ENCODE results near the gene GNAT1. TPM values are rescaled to one million over a fixed set of nuclear protein-coding genes. Genes with fewer than 3 reads are reported as not detected.
"Not testable (repeated sequence)": the region's sequence is repeated elsewhere in the genome, so short reads cannot be mapped to it uniquely, and the experiment has no call there.

GNAT1 gene
- total RNA-seq, 4 donors from 2014 or later: not detected

DNA sequence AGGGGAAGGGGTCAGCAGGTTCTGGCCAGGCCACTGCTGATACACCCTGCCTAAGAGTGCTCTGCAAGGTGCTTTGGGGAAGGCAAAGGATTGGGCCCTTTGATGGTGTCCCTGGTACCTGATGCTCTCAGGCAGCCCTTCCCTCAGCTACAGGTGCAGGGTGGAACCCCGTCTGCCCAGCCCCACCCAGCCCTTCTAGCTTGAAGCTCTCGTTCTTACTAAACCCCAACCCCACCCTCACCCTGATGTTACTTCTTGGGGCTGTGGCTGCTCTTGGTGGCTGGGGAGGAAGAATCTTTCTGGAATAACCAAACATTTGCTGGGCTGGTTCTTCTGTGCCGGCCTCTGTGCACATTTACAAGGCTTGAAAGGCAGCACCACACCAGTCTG, 51.0 kb downstream of the GNAT1 start:
- Histone ChIP-seq H3K36me3 (peaks cover 0 to 16% of the 10 kb centered on the region in 2 donors), H3K9me3 (no peaks in the 10 kb centered on the region), H3K27ac (peak overlapping the region in 3 of 4 donors; percentile 84 to 100 (median 96)), H3K4me3 (no peak overlapping the region), H3K27me3 (no peaks in the 10 kb centered on the region), H3K4me1 (peaks cover 3 to 100% (median 90%) of the 10 kb centered on the region in 3 donors)
- TF ChIP-seq POLR2AphosphoS5 (IDR thresholded peaks at IDR 0.05) (no peak), POLR2A (IDR thresholded peaks at IDR 0.05) (no peak), EP300 (IDR thresholded peaks at IDR 0.05) (no peak)
- TF ChIP-seq, protein P1, sequence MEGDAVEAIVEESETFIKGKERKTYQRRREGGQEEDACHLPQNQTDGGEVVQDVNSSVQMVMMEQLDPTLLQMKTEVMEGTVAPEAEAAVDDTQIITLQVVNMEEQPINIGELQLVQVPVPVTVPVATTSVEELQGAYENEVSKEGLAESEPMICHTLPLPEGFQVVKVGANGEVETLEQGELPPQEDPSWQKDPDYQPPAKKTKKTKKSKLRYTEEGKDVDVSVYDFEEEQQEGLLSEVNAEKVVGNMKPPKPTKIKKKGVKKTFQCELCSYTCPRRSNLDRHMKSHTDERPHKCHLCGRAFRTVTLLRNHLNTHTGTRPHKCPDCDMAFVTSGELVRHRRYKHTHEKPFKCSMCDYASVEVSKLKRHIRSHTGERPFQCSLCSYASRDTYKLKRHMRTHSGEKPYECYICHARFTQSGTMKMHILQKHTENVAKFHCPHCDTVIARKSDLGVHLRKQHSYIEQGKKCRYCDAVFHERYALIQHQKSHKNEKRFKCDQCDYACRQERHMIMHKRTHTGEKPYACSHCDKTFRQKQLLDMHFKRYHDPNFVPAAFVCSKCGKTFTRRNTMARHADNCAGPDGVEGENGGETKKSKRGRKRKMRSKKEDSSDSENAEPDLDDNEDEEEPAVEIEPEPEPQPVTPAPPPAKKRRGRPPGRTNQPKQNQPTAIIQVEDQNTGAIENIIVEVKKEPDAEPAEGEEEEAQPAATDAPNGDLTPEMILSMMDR (IDR thresholded peaks at IDR 0.05): no peak
- no CpG with 5 or more reads among the region's 3 CpGs for WGBS, 2 donors (ENCODE audit: low coverage in 1 of 2)
- ATAC-seq: no peak

DNA sequence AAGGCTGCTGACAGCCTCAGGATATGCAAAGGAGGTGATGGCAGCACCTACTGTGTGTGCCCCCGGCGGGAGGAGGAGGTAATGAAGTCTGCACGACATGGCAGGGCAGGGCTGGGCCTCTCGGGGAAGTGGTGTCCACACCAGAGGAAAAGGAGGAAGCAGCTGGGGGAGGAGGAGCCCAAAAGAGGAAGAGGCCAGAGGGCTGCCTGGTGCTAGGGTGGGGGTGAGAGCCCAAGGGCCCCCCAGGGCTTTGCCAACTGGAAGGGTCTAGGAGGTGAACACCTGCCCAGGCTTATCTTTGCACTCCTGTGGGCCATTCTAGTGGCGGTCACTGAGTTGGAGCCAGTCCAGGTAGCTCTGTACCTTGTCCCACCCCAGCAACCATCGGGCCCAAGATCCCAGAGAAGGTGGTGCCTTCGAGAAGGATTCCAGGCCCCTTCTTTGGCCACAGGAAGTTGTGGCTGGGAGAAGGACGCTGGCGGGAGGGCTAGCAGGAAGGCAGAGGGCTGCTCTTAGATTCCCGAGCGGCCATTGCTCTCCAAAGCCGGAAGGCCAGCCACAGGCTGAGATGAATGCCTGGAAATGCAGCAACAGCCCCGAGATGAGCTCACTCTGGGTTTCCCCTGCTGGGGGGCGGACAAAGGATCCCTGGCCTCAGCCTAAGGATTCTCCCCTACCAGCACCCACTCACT, 51.6 kb downstream of the GNAT1 start:
- ATAC-seq: peak; percentile 34
- WGBS, 2 donors (ENCODE audit: low coverage in 1 of 2): 38% methylated on average over 4 of the region's 14 CpGs; no CpG with 5 or more reads in 1 of the 2 donors
- TF ChIP-seq EP300 (IDR thresholded peaks at IDR 0.05) (no peak), POLR2A (IDR thresholded peaks at IDR 0.05) (no peak), POLR2AphosphoS5 (IDR thresholded peaks at IDR 0.05) (no peak)
- TF ChIP-seq, protein P1 (IDR thresholded peaks at IDR 0.05): peak in 2 of 4 experiments; percentile 5 to 15
- Histone ChIP-seq H3K27ac (peak overlapping the region in 3 of 4 donors; percentile 84 to 100 (median 96)), H3K4me1 (peaks cover 3 to 100% (median 92%) of the 10 kb centered on the region in 3 donors), H3K9me3 (no peaks in the 10 kb centered on the region), H3K36me3 (peaks cover 0 to 21% of the 10 kb centered on the region in 2 donors), H3K27me3 (no peaks in the 10 kb centered on the region), H3K4me3 (peak overlapping the region in 1 of 2 donors; percentile 11)

DNA sequence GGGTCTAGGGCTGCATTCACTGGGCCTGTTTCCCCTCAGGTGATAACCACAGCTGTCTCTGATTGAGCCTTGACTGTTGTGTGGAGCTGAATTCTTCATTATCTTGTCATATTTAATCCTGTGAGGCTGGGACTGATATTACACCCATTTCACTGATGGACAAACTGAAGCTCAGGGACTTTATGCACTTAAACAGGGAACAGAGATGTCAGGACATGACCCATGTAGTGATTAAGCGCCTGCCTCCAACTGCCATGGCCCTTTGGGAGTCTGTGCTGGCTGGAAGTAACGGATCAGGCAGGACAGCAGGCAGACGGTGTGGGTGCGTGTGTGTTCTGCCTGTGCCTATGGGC, 52.1 kb downstream of the GNAT1 start:
- 75 to 76% methylated on average over 3 to 4 of the region's 4 CpGs for WGBS, 2 donors (ENCODE audit: low coverage in 1 of 2)
- Histone ChIP-seq H3K27ac (peak overlapping the region in 3 of 4 donors; percentile 84 to 100 (median 96)), H3K9me3 (no peaks in the 10 kb centered on the region), H3K4me1 (peaks cover 3 to 100% (median 90%) of the 10 kb centered on the region in 3 donors), H3K4me3 (peak overlapping the region in 1 of 2 donors; percentile 11), H3K36me3 (peaks cover 0 to 21% of the 10 kb centered on the region in 2 donors), H3K27me3 (no peaks in the 10 kb centered on the region)
- no peak for ATAC-seq
- TF ChIP-seq EP300 (IDR thresholded peaks at IDR 0.05): no peak
- TF ChIP-seq POLR2A (IDR thresholded peaks at IDR 0.05): no peak
- TF ChIP-seq POLR2AphosphoS5 (IDR thresholded peaks at IDR 0.05): no peak
- TF ChIP-seq, protein P1 (IDR thresholded peaks at IDR 0.05): no peak

DNA sequence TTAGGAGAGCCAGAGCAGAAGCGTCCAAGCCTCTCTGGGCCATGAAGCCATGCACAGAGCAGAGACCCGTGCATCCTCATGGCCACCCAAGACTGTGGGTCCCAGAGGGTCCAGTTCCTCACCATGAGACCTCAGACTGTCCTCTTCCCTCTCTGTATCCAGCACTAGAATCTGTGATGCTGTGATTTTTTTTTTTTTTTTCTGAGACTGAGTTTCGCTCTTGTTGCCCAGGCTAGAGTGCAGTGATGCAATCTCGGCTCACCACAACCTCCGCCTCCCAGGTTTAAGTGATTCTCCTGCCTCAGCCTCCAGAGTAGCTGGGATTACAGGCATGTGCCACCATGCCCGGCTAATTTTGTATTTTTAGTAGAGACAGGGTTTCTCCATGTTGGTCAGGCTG, 53.4 kb downstream of the GNAT1 start:
- H3K9me3 ChIP-seq, H3K27me3 ChIP-seq, ATAC-seq, H3K4me3 ChIP-seq: not testable (repeated sequence)
- peaks cover 3 to 100% (median 90%) of the 10 kb centered on the region in 3 donors for H3K4me1 ChIP-seq
- WGBS, 2 donors (ENCODE audit: low coverage in 1 of 2): 59% methylated on average over 6 of the region's 6 CpGs; no CpG with 5 or more reads in 1 of the 2 donors
- peak overlapping the region in 3 of 4 donors; percentile 84 to 100 (median 96) for H3K27ac ChIP-seq
- peaks cover 0 to 15% of the 10 kb centered on the region in 2 donors for H3K36me3 ChIP-seq

DNA sequence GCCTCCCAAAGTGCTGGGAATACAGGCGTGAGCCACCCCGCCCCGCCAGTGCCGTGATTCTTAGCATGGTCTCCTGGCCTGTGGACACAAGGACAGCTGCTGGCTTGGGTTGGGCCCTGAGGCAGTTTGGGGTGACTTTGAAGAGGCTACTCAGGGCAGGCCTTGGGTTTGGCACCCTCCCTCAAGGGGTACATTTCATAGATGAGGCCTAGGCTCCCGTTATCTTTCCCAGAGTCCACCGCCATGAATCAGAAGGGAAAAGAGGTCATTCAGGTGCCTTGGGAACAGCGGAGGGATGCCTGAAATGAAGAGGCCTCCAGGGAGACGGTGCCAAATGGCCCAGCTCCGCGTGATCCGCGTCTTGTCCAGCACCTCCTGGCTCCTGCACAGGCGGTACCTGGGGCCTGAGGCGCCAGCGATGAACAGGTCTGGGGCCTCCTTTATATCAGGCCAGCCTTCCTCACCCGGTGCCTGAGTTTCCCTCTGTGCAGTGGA, 53.9 kb downstream of the GNAT1 start:
- Histone ChIP-seq H3K27me3 (no peaks in the 10 kb centered on the region), H3K27ac (peak overlapping the region in 3 of 4 donors; percentile 78 to 100 (median 96)), H3K4me3 (peak overlapping the region in 1 of 2 donors; percentile 47), H3K4me1 (peaks cover 3 to 100% (median 90%) of the 10 kb centered on the region in 3 donors), H3K36me3 (peaks cover 0 to 16% of the 10 kb centered on the region in 2 donors), H3K9me3 (no peaks in the 10 kb centered on the region)
- TF ChIP-seq POLR2A (IDR thresholded peaks at IDR 0.05) (no peak), EP300 (IDR thresholded peaks at IDR 0.05) (no peak), POLR2AphosphoS5 (IDR thresholded peaks at IDR 0.05) (no peak)
- TF ChIP-seq, protein P1 (IDR thresholded peaks at IDR 0.05): no peak
- WGBS, 2 donors (ENCODE audit: low coverage in 1 of 2): 45 to 86% methylated on average over 4 to 6 of the region's 16 CpGs
- ATAC-seq: no peak
